T-helper 2 cell treated with Interferon-gamma antibody and Interleukin-4, amounts not matched to agents 5 μg/mL and 100 μg/mL, for 36 hours (primary cell): ENCODE measurements around the gene MGRN1.

ENCODE experiments used
- DNase-seq: peaks from one replicate; pipeline ENCODE4 v3.0.0; 2021; ENCODE audit warnings: low spot score
- H3K27ac Mint-ChIP-seq: one replicate; pipeline ENCODE4 v1.8.0; 2021; ENCODE audit warnings: mild to moderate bottlenecking, mixed read lengths
- H3K27me3 Mint-ChIP-seq: one replicate; pipeline ENCODE4 v1.8.0; 2021; ENCODE audit warnings: low read depth, mixed read lengths
- H3K36me3 Mint-ChIP-seq: one replicate; pipeline ENCODE4 v1.8.0; 2021; ENCODE audit warnings: low read depth, mixed read lengths
- H3K4me1 Mint-ChIP-seq: one replicate; pipeline ENCODE4 v1.8.0; 2021; ENCODE audit warnings: low read depth, mixed read lengths
- H3K4me3 Mint-ChIP-seq: one replicate; pipeline ENCODE4 v1.8.0; 2022; ENCODE audit warnings: mild to moderate bottlenecking, moderate library complexity, mixed read lengths
- H3K9me3 Mint-ChIP-seq: one replicate; pipeline ENCODE4 v1.8.0; 2021; ENCODE audit warnings: mixed read lengths

Gene MGRN1

DNA sequence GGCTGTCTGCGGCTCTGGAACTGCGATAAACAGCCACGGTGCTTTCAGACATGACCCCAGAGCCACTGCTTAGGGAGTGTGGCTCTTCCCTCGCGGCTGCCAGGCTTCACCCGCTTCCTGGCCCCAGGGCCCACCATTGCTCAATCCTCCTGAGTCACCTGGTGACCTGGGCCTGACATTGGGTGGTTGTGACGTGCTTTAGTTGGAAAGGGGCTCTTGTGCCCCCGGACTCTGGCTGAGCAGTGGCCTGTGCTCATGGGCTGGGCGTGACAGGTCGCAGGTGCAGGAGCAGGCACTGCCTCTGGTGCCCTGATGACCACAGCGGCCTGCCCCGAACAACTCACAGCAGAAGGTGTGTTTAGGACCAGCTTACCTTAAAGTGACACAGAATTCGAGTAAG is 60.1 kb downstream of the MGRN1 start:
- H3K36me3 Mint-ChIP-seq = peaks cover 13% of the 10 kb centered on the region

DNA sequence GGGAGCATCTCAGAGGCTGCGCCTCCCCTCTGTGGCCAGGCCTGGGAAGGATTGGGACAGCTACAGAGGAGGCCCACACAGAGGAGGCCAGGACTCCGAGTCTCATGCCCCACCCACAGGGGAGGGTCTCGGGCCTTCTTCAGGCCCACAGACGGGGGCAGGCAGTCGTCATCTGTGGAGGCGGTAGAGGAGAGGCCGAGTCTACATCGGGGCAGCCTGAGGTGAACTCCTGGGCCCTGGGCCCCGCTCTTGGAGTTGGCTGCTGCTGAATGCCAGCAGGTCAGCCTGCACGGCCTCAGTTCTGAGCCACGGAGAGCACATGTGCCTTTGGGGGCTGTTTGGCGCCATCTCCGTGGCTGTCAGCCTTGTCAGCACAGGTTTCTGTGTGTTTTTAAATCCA is 60.7 kb downstream of the MGRN1 start:
- peaks cover 13% of the 10 kb centered on the region for H3K36me3 Mint-ChIP-seq
- no peak for DNase-seq
- H3K4me3 Mint-ChIP-seq = no peak overlapping the region
- no peaks in the 10 kb centered on the region for H3K27me3 Mint-ChIP-seq
- H3K4me1 Mint-ChIP-seq = no peaks in the 10 kb centered on the region
- no peak overlapping the region for H3K27ac Mint-ChIP-seq
- H3K9me3 Mint-ChIP-seq = no peaks in the 10 kb centered on the region

More for the DNA sequence above, 60.1 kb downstream of the MGRN1 start:
- Mint-ChIP-seq H3K9me3 (no peaks in the 10 kb centered on the region), H3K27me3 (no peaks in the 10 kb centered on the region), H3K4me1 (no peaks in the 10 kb centered on the region), H3K27ac (no peak overlapping the region), H3K4me3 (no peak overlapping the region)
- DNase-seq = no peak

DNA sequence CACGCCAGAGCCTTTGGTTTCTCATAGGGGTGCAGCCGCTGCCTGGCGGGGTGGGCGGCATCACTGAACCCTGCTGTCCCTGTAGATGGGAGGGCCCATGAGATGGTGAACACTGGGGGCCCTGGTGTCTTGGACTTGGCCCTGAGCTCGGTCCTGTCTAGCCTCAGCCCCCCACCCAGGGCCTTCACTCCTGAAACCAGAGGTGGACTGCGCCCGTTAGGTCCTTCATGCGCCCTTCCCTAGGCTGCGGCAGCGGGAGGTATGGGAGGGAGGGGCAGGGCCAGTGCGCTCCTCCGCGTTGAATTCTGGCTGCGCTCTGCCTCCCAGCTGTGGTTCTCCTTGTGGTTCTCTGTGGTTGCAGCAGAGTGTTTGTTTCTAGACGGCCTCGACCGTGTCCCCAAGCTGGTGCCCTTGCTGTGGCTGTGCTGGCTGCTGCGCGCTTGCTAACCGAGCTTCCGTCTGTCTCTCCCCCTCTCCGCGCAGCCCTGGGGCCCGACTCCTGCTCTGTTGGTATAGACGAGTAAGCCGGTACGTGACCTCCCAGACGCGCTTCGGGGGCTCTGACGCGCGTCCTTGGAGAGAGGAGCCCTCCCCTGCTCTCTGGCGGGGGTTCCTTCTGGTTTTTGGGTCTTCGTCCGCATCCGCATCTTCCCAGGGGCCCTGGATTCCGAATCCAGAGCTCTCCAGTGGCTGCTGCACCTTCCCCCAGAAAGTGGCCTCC is 61.3 kb downstream of the MGRN1 start:
- DNase-seq = no peak
- Mint-ChIP-seq H3K36me3 (peaks cover 16% of the 10 kb centered on the region), H3K4me3 (no peak overlapping the region), H3K27me3 (no peaks in the 10 kb centered on the region), H3K27ac (no peak overlapping the region), H3K9me3 (no peaks in the 10 kb centered on the region), H3K4me1 (no peaks in the 10 kb centered on the region)

GRCh38 chr16:4686497-4687210 is 62.0 kb downstream of the MGRN1 start:
- H3K4me3 Mint-ChIP-seq = no peak overlapping the region
- DNase-seq = no peak
- no peaks in the 10 kb centered on the region for H3K4me1 Mint-ChIP-seq
- H3K36me3 Mint-ChIP-seq = peaks cover 15% of the 10 kb centered on the region
- no peaks in the 10 kb centered on the region for H3K27me3 Mint-ChIP-seq
- H3K27ac Mint-ChIP-seq = no peak overlapping the region
- no peaks in the 10 kb centered on the region for H3K9me3 Mint-ChIP-seq

- Mint-ChIP-seq H3K9me3 (no peaks in the 10 kb centered on the region), H3K4me1 (no peaks in the 10 kb centered on the region), H3K36me3 (peaks cover 14% of the 10 kb centered on the region), H3K27ac (no peak overlapping the region), H3K27me3 (no peaks in the 10 kb centered on the region), H3K4me3 (no peak overlapping the region)
- no peak for DNase-seq
Observed at GRCh38 chr16:4687416-4687815, 62.8 kb downstream of the MGRN1 start.

- Mint-ChIP-seq H3K27me3 (no peaks in the 10 kb centered on the region), H3K36me3 (peaks cover 14% of the 10 kb centered on the region), H3K4me3 (no peak overlapping the region), H3K4me1 (no peaks in the 10 kb centered on the region), H3K27ac (no peak overlapping the region), H3K9me3 (no peaks in the 10 kb centered on the region)
- no peak for DNase-seq
Observed at GRCh38 chr16:4687946-4688673, 63.5 kb downstream of the MGRN1 start.

- no peaks in the 10 kb centered on the region for H3K27me3 Mint-ChIP-seq
- H3K4me1 Mint-ChIP-seq = no peaks in the 10 kb centered on the region
- peaks cover 12% of the 10 kb centered on the region for H3K36me3 Mint-ChIP-seq
- H3K9me3 Mint-ChIP-seq = no peaks in the 10 kb centered on the region
- H3K4me3 Mint-ChIP-seq = no peak overlapping the region
- H3K27ac Mint-ChIP-seq = no peak overlapping the region
- DNase-seq = no peak
Observed at GRCh38 chr16:4688674-4689045, 64.0 kb downstream of the MGRN1 start.

DNA sequence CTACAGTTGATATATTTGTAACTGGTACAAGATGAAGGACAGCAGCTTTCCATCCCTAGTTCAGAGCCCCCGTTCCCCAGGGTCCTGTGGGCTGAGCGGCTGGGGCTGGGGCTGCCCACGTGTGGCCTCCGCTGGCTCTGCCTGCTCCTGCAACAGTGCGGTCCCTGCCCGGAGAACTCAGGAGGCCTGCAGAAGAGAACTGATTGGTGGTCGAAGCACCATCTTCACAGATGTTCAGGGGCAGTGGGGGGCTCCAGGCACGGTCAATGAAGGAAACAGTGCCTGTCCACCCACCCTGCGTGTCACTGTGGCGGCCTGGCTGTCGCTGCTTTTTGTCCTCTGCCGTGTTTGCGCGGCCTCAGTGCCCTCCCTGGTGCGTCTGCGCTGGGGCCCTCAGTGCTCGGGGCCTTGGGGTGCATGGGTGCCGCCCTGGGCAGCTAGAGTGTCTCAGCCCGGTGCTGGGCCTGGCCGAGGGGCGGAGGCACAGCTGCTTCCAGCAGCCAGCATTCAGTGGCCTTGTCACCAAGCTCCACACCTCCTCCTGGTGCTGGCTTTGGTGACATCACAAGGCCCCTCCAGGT is 64.6 kb downstream of the MGRN1 start:
- Mint-ChIP-seq H3K4me1 (no peaks in the 10 kb centered on the region), H3K27ac (no peak overlapping the region)
- DNase-seq = no peak

GRCh38 chr16:4689864-4690704 is 65.5 kb downstream of the MGRN1 start:
- no peaks in the 10 kb centered on the region for H3K27me3 Mint-ChIP-seq
- no peaks in the 10 kb centered on the region for H3K9me3 Mint-ChIP-seq
- DNase-seq = no peak
- no peak overlapping the region for H3K4me3 Mint-ChIP-seq
- peaks cover 11% of the 10 kb centered on the region for H3K36me3 Mint-ChIP-seq
- no peak overlapping the region for H3K27ac Mint-ChIP-seq
- no peaks in the 10 kb centered on the region for H3K4me1 Mint-ChIP-seq

More for the DNA sequence above, 64.6 kb downstream of the MGRN1 start:
- Mint-ChIP-seq H3K36me3 (peaks cover 12% of the 10 kb centered on the region), H3K4me3 (no peak overlapping the region), H3K27me3 (no peaks in the 10 kb centered on the region), H3K9me3 (no peaks in the 10 kb centered on the region)

GRCh38 chr16:4690946-4691665 is 66.5 kb downstream of the MGRN1 start:
- Mint-ChIP-seq H3K9me3 (no peaks in the 10 kb centered on the region), H3K27ac (peak overlapping the region; percentile 62), H3K27me3 (no peaks in the 10 kb centered on the region), H3K36me3 (peaks cover 14% of the 10 kb centered on the region), H3K4me1 (no peaks in the 10 kb centered on the region), H3K4me3 (peak overlapping the region; percentile 60)
- no peak for DNase-seq

DNA sequence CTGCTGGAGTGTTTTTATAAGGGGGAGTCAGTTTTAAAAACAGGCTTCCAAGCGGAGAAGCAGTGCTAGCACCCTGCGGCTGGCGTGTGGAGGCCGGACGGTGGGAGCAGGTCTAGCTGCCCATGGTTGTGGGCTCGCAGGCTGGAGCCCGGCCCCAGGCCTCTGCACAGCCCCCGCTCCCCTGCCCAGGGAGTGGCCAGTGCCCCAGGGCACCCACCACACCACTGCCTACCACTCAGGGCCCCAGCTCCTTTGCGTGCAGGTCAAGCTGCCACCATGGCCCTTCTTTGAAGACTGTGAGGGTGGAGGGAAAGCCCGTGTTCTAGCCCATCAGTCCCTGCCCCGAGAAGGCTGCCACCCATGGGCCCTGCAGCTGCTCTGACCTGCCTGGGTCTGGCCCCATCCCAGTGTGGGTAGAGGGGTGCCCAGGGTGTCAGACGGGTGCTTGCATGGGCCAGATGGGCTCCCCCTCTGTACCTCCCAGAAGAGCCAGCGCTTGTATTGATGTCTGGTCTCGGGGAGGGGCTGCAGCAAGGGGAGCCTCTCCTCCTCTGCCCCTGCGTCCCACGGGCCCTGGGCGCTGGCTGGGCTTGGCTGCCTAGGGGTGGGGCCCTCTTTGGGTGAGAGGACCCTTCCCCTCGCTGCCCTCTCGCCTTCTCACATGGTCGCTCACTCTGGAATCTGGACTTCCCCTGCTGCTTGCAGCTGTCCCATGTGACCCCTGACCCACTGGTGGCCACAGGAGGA is 67.2 kb downstream of the MGRN1 start:
- Mint-ChIP-seq H3K4me3 (peak overlapping the region; percentile 60), H3K36me3 (peaks cover 13% of the 10 kb centered on the region), H3K9me3 (no peaks in the 10 kb centered on the region), H3K27ac (peak overlapping the region; percentile 62), H3K4me1 (no peaks in the 10 kb centered on the region), H3K27me3 (no peaks in the 10 kb centered on the region)
- no peak for DNase-seq

- H3K27ac Mint-ChIP-seq = peak overlapping the region; percentile 83
- peak overlapping the region; percentile 82 for H3K4me3 Mint-ChIP-seq
- no peaks in the 10 kb centered on the region for H3K9me3 Mint-ChIP-seq
- H3K36me3 Mint-ChIP-seq = peaks cover 10% of the 10 kb centered on the region
- H3K4me1 Mint-ChIP-seq = no peaks in the 10 kb centered on the region
- H3K27me3 Mint-ChIP-seq = no peaks in the 10 kb centered on the region
- DNase-seq = no peak
Observed at GRCh38 chr16:4692460-4693295, 68.1 kb downstream of the MGRN1 start.
